Ramos (cell line): ENCODE data around the gene RAB26.
"Not testable (repeated sequence)": the region's sequence is repeated elsewhere in the genome, so short reads cannot be mapped to it uniquely, and the experiment has no call there.

Experiments
- in situ Hi-C: fragments of 300-500 bp; cut with MboI; formaldehyde crosslinking; loops from one replicate; pipeline ENCODE4 v1.14.3; 2022; ENCODE audit warnings: low sequenced_read_pairs; ENCODE audit not compliant: unreplicated experiment

Gene RAB26

DNA sequence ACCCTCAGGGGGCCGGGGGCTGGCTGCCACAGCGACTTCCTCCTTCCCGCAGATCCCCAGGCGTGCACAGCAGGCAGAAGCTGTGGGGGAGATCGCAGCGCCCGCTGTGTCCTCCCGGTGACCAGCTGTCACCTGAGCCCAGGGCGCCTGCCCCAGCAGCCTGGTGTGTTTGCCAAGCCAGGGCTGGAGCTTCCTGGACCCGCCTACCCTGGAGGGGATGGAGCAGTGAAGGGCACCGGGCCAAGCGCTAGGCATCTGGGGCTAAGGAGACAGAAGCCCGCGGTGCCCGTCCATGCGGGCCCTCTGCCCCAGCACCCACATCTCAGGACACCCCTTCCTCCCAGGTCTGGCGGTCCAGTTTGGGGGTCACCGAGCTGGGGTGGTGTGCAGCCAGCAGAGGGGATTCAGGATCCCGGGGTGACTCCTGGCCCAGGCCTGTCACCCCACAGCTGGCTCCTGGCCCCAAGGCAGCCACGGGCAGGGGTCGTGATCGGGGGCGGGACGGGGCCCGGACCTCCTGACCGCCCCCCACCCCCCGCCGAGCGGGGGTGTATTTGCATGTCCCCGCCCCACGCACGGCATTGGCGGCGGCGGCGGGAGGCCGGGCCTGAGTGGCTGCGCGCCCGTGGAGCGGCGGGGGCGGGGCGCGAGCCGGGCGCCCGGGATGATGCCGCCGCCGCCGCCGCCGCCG lies at the start of gene RAB26:
Gene RAB26, plus strand, starts transcription at position 645 of the 691 bp plus-strand sequence. CDS start 159 bp downstream, outside the sequence.
- in situ Hi-C loops = loop anchor here (5.0 to 10.0 kb wide), 2 partner anchors 63 to 126 kb away; no protein-coding TSS in a partner anchor

- in situ Hi-C loops = not testable (repeated sequence)
Measured at GRCh38 chr16:2101581-2101980, 46.8 kb upstream of the RAB26 start.

- in situ Hi-C loops = no loop called here
Measured at GRCh38 chr16:2102471-2102870, 46.0 kb upstream of the RAB26 start.

- in situ Hi-C loops = not testable (repeated sequence)
Measured at GRCh38 chr16:2104464-2104863, 44.0 kb upstream of the RAB26 start.

- in situ Hi-C loops = not testable (repeated sequence)
Measured at GRCh38 chr16:2105291-2105690, 43.1 kb upstream of the RAB26 start.

- in situ Hi-C loops = not testable (repeated sequence)
Measured at GRCh38 chr16:2105769-2106168, 42.7 kb upstream of the RAB26 start.

GRCh38 chr16:2106211-2106610 lies 42.2 kb upstream of the RAB26 start:
- in situ Hi-C loops = not testable (repeated sequence)

DNA sequence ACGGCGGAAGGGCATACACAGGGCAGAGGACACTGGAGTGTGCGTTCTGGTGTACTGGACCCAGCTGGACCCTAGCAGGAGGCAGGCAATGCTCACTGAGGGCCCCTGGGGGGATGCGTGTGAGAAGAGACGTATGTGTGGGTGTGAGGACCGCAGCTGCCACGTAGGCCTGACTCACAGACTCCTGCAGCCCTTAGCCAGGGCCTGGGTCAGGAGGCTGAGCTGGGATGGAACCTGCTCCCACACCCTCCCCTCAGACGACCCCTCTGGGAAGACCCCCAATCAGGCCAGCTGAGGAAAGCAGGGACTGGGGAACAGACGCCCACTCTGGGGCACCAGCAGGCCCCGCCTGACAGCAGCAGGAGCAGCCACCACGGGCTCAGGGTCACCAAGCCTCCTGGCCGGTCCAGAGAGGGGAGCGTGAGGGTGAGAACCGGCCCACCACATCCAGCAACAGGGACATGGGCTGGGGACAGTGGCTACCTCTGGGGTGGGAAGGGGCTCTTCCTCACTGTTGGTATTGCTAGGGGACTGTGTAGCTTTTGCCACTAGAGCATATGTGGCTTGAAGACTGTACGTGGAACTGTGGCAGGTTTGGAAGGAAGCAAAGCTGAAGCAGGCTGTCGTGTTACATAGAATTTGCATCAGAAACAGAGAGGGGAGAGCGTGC lies 41.2 kb upstream of the RAB26 start:
- in situ Hi-C loops = not testable (repeated sequence)

DNA sequence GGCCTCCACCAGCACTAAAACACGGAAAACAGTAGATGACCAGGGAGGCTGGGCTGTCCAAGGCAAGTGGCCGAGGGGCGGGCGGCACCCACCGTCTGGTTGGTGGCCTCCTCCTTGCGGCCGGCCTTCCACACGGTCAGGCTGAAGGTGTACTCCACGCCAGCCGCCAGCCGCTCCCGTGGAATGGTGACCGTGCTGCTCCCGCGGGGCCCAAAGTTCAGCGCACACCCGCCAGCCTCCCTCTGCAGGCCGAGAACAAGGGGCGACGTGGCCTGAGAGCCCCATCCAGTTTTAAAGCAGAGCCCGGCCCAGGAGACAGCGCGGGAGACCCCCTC lies 40.7 kb upstream of the RAB26 start:
- in situ Hi-C loops = not testable (repeated sequence)

- in situ Hi-C loops = not testable (repeated sequence)
Measured at GRCh38 chr16:2108446-2109270, 39.8 kb upstream of the RAB26 start.

GRCh38 chr16:2109271-2109580 lies 39.2 kb upstream of the RAB26 start:
- in situ Hi-C loops = not testable (repeated sequence)

DNA sequence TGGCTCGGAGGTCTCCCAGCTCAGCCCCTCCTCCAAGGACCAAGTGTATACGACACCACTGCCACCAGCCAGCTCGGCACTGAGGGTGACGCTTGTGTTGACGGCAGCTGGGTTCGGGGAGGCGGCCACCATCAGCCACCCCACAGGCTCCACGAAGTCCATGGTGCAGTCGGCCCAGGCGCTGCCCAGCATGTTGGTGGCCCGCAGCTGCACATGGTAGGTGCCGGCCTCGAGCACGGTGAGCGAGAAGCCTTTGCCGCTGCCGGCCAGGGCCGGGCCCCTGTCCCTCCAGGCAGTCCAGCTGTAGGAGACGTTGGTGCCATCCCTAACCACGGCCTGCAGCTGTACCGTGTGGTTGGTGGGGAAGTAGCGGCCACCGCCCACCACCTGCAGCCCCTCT lies 38.6 kb upstream of the RAB26 start:
- in situ Hi-C loops = not testable (repeated sequence)

DNA sequence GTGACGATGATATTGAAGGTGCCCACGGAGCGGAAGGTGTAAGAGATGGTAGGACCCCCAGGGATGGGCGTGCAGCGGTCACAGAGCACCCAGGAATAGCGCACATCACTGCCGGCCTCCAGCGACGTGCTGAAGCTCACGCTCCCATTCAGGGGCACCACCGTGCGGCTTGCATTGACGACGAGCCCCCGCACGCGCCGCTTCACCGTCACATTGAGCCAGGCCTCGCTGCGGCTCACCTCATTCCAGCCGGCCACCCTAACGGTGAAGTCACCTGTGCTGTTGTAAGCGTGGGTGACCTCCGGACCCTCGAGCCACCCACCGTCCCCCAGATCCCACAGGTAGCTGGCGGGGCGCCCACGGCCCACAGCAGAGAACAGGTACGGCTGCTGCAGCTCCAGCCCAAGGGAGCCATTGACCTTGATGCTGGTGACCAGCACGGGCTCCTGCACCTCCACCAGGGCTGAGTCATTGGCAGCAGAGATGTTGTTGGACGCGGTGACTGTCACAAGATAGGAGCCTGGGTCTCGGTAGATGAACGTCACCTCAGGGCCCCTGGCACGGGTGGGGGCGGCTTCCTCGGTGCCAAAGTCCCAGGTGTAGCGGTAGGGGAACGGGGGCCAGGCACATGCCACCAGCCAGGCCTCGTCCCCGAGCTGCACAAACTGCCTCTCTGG lies 38.0 kb upstream of the RAB26 start:
- in situ Hi-C loops = not testable (repeated sequence)

- in situ Hi-C loops = not testable (repeated sequence)
Measured at GRCh38 chr16:2111009-2111353, 37.4 kb upstream of the RAB26 start.

DNA sequence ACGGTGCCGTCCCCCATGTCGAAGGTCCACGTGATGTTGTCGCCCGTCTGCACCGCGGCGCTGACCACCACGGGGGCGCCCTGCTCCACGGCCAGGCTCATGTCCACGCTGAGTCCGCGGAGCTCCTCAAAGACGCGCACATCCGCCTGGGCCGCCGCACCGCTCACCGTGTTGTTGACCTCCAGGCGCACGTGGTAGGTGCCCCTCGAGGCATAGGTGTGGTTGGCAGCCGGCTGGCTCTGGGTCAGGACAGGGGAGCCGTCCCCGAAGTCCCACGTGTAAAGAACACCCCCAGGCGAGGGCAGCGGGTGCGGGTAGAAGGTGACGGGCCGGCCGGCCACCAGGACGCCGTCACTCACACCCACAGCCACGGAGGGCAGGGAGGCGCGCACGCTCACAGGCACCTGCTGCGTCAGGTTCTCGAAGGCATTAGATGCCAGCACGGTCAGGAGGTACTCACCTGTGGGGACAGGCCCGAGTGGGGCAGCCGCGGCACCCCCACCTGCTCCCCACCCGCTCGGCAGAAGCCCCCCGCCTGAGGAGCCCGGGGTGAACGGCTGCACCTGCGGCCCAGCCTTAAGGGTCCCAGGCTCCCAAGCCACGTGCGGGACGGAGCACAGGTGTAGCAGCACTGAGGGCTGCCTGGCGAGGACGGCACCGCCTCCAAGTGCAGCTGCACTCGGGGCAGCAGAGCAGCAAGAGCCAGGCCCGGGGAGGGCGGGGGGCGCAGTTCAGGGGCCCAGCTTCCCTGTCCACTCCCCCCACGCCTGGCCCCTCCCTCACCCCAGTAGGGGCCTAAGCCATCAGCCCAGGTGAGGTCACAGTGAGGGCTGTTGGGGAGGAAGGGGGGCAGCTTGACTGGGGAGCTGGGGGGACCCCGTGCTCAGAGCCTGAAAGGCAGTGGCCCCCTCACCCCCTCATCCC lies 36.8 kb upstream of the RAB26 start:
- in situ Hi-C loops = not testable (repeated sequence)

GRCh38 chr16:2112539-2113106 lies 35.8 kb upstream of the RAB26 start:
- in situ Hi-C loops = not testable (repeated sequence)

- in situ Hi-C loops = not testable (repeated sequence)
Measured at GRCh38 chr16:2114225-2114624, 34.2 kb upstream of the RAB26 start.

GRCh38 chr16:2114885-2115590 lies 33.4 kb upstream of the RAB26 start:
- in situ Hi-C loops = not testable (repeated sequence)

- in situ Hi-C loops = no loop called here
Measured at GRCh38 chr16:2115591-2115973, 32.8 kb upstream of the RAB26 start.
